Natural killer cell (primary cell): ENCODE data around the gene NLGN3. TPM values are rescaled to one million over a fixed set of nuclear protein-coding genes. Genes with fewer than 3 reads are reported as not detected.

ENCODE experiments used
- ATAC-seq, 3 donors: fragments of 150-1000 bp in 2 of 3; fragments of 200-7000 bp in 1 of 3; cut with Tn5 transposase; 1 replicate in 1 of 3; 2 replicates in 2 of 3; pipeline ENCODE4 v1.10.0; 2021; ENCODE audit warnings: mild to moderate bottlenecking in 2 of 3, moderate library complexity in 2 of 3
- DNase-seq, 2 donors: peaks; one replicate each; pipeline versions ENCODE4 v3.0.0 to v3.0.0-alpha.2; 2013 to 2021; ENCODE audit warnings: mixed read lengths in 1 of 2
- H3K27ac ChIP-seq: one replicate; pipeline ENCODE4 v1.5.1; 2013; ENCODE audit warnings: mild to moderate bottlenecking, low read length
- H3K27me3 ChIP-seq: one replicate; pipeline ENCODE4 v1.6.1; 2013; ENCODE audit warnings: low read length; ENCODE audit not compliant: control insufficient read depth, insufficient read depth
- H3K36me3 ChIP-seq: one replicate; pipeline ENCODE4 v1.6.1; 2013; ENCODE audit warnings: low read length; ENCODE audit not compliant: control insufficient read depth, insufficient read depth
- H3K4me1 ChIP-seq: one replicate; pipeline ENCODE4 v1.6.1; 2013; ENCODE audit warnings: low read length; ENCODE audit not compliant: control insufficient read depth, insufficient read depth
- H3K4me3 ChIP-seq: one replicate; pipeline ENCODE4 v1.5.1; 2013; ENCODE audit warnings: low read length
- H3K9me3 ChIP-seq: one replicate; pipeline ENCODE4 v1.6.1; 2013; ENCODE audit warnings: low read length; ENCODE audit not compliant: control insufficient read depth, insufficient read depth
- H3K27ac Mint-ChIP-seq, 2 donors: one replicate each; pipeline ENCODE4 v1.8.0; 2022; ENCODE audit warnings: mild to moderate bottlenecking in 2 of 2, mixed read lengths in 2 of 2, moderate library complexity in 1 of 2
- H3K27me3 Mint-ChIP-seq, 2 donors: one replicate each; pipeline ENCODE4 v1.8.0; 2022; ENCODE audit warnings: low read depth in 2 of 2, mixed read lengths in 2 of 2
- H3K36me3 Mint-ChIP-seq: one replicate; pipeline ENCODE4 v1.8.0; 2022; ENCODE audit warnings: mixed read lengths
- H3K4me1 Mint-ChIP-seq, 2 donors: one replicate each; pipeline ENCODE4 v1.8.0; 2022; ENCODE audit warnings: mixed read lengths in 2 of 2
- H3K4me3 Mint-ChIP-seq: one replicate; pipeline ENCODE4 v1.8.0; 2022; ENCODE audit warnings: mild to moderate bottlenecking, moderate library complexity, mixed read lengths
- H3K9me3 Mint-ChIP-seq, 2 donors: one replicate each; pipeline ENCODE4 v1.8.0; 2022; ENCODE audit warnings: mixed read lengths in 2 of 2
- WGBS: methylation state at CpG from one replicate; pipeline ENCODE4 v1.1.7; 2013; ENCODE audit warnings: missing lambda C conversion rate; ENCODE audit not compliant: insufficient coverage; 5-methylcytosine and 5-hydroxymethylcytosine counted together
- intact Hi-C: fragments of 100-400 bp; cut with micrococcal nuclease; formaldehyde crosslinking; loops from one replicate; pipeline ENCODE4 v1.14.2; 2022
- total RNA-seq, 4 donors: library from RNA; stranded (reverse); fragments of 120-200 nt in 1 of 4; gene quantifications; one replicate each; pipeline versions ENCODE4 v1.2.3 to v1.2.4, GENCODE V29; 2013 to 2022
- TF ChIP-seq, protein P1 (sequence below): fragments of 200-600 bp; IDR thresholded peaks from one replicate; pipeline ENCODE4 v1.8.0; 2022; ENCODE audit warnings: antibody characterized with exemption

NLGN3 gene
- total RNA-seq, 3 donors from 2014 or later (not counting 1 experiment from before 2014, with no cell fraction given) = 4.0 to 4.3 (median 4.0) TPM

DNA sequence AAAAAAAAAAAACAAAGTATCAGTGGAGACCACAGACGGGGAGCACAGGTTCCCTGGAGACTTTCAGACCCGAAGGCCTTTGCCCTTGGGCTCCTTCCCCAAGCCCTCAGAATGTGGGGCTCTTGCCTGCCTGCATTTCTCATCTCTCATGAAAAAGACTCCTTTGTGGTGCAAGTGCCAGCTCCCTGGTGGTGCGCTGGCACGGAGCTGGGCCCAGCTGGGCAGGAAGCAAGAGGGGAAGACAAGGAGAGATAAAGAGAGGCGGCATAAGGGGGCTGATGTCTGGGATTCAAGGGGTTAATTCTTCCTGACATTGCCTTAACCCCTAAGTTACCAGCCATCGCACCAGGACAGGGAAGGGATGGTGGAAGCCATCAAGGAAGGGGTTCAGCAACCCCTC lies 21.8 kb downstream of the NLGN3 start:
- H3K4me3 Mint-ChIP-seq = no peak overlapping the region
- H3K27me3 Mint-ChIP-seq = no peaks in the 10 kb centered on the region
- H3K36me3 Mint-ChIP-seq = no peaks in the 10 kb centered on the region
- intact Hi-C loops = no loop called here
- no peak overlapping the region for H3K27ac Mint-ChIP-seq
- H3K4me1 Mint-ChIP-seq = peaks cover 2 to 3% of the 10 kb centered on the region in 2 donors
- TF ChIP-seq, protein P1, sequence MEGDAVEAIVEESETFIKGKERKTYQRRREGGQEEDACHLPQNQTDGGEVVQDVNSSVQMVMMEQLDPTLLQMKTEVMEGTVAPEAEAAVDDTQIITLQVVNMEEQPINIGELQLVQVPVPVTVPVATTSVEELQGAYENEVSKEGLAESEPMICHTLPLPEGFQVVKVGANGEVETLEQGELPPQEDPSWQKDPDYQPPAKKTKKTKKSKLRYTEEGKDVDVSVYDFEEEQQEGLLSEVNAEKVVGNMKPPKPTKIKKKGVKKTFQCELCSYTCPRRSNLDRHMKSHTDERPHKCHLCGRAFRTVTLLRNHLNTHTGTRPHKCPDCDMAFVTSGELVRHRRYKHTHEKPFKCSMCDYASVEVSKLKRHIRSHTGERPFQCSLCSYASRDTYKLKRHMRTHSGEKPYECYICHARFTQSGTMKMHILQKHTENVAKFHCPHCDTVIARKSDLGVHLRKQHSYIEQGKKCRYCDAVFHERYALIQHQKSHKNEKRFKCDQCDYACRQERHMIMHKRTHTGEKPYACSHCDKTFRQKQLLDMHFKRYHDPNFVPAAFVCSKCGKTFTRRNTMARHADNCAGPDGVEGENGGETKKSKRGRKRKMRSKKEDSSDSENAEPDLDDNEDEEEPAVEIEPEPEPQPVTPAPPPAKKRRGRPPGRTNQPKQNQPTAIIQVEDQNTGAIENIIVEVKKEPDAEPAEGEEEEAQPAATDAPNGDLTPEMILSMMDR = no peak
- no peaks in the 10 kb centered on the region for H3K9me3 Mint-ChIP-seq
- no peak overlapping the region for H3K4me3 ChIP-seq
- H3K27ac ChIP-seq = no peak overlapping the region
- DNase-seq (no peak), ATAC-seq (no peak)
- H3K9me3 ChIP-seq = no peaks in the 10 kb centered on the region
- H3K27me3 ChIP-seq = no peaks in the 10 kb centered on the region
- no peaks in the 10 kb centered on the region for H3K4me1 ChIP-seq
- 82% methylated on average over 4 of the region's 6 CpGs for WGBS
- H3K36me3 ChIP-seq = no peaks in the 10 kb centered on the region

DNA sequence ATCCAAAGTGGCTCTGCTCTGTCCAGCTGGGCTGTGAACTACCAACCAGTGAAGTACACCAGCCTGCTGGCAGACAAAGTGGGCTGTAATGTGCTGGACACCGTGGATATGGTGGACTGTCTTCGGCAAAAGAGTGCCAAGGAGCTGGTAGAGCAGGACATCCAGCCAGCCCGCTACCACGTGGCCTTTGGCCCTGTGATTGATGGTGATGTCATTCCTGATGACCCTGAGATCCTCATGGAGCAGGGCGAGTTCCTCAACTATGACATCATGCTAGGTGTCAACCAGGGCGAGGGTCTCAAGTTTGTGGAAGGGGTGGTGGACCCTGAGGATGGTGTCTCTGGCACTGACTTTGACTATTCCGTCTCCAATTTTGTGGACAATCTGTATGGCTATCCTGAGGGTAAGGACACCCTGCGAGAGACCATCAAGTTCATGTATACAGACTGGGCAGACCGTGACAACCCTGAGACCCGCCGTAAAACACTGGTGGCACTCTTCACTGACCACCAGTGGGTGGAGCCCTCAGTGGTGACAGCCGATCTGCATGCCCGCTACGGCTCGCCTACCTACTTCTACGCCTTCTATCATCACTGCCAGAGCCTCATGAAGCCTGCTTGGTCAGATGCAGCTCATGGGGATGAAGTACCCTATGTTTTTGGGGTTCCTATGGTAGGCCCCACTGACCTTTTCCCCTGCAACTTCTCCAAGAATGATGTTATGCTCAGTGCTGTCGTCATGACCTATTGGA lies 22.6 kb downstream of the NLGN3 start:
- no peak overlapping the region for H3K27ac Mint-ChIP-seq
- Histone ChIP-seq H3K4me3 (no peak overlapping the region), H3K27me3 (no peaks in the 10 kb centered on the region), H3K4me1 (no peaks in the 10 kb centered on the region), H3K27ac (no peak overlapping the region), H3K9me3 (no peaks in the 10 kb centered on the region), H3K36me3 (no peaks in the 10 kb centered on the region)
- H3K27me3 Mint-ChIP-seq = no peaks in the 10 kb centered on the region
- H3K9me3 Mint-ChIP-seq = no peaks in the 10 kb centered on the region
- intact Hi-C loops = no loop called here
- DNase-seq (no peak), ATAC-seq (no peak)
- H3K4me1 Mint-ChIP-seq = peaks cover 5 to 6% of the 10 kb centered on the region in 2 donors
- H3K4me3 Mint-ChIP-seq = no peak overlapping the region
- TF ChIP-seq, protein P1 = no peak
- no peaks in the 10 kb centered on the region for H3K36me3 Mint-ChIP-seq
- over 99% methylated on average over 15 of the region's 17 CpGs for WGBS

DNA sequence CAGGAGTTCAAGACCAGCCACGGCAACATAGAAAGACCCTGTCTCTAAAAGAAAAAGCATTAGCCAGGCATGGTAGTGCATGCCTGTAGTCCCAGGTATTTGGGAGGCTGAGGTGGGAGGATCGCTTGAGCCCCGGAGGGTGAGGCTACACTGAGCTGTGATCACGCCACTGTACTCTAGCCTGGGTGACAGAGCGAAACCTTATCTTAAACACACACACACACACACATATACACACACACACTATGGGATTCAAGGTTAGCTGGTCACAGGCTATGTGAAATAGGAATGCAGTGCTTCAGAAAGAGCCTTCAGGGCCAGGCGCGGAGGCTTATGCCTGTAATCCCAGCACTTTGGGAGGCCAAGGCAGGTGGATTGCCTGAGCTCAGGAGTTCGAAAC lies 23.5 kb downstream of the NLGN3 start:
- Mint-ChIP-seq H3K4me1 (peaks cover 5 to 6% of the 10 kb centered on the region in 2 donors), H3K27me3 (no peaks in the 10 kb centered on the region), H3K4me3 (no peak overlapping the region), H3K36me3 (no peaks in the 10 kb centered on the region), H3K9me3 (no peaks in the 10 kb centered on the region), H3K27ac (no peak overlapping the region)
- no peaks in the 10 kb centered on the region for H3K9me3 ChIP-seq
- TF ChIP-seq, protein P1 = no peak
- no peak overlapping the region for H3K27ac ChIP-seq
- intact Hi-C loops = no loop called here
- ATAC-seq = no peak
- no peak for DNase-seq
- no peaks in the 10 kb centered on the region for H3K36me3 ChIP-seq
- WGBS = 96% methylated on average over 4 of the region's 8 CpGs
- H3K4me1 ChIP-seq = no peaks in the 10 kb centered on the region
- no peak overlapping the region for H3K4me3 ChIP-seq
- no peaks in the 10 kb centered on the region for H3K27me3 ChIP-seq

DNA sequence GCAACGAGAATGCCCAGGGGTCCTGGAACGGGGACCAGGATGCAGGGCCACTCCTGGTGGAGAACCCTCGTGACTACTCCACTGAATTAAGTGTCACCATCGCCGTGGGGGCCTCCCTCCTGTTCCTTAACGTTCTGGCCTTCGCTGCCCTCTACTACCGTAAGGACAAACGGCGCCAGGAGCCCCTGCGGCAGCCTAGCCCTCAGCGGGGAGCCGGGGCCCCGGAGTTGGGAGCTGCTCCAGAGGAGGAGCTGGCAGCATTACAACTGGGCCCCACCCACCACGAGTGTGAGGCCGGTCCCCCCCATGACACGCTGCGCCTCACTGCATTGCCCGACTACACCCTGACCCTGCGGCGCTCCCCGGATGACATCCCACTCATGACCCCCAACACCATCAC lies 24.9 kb downstream of the NLGN3 start:
- Mint-ChIP-seq H3K4me1 (peaks cover 5 to 6% of the 10 kb centered on the region in 2 donors), H3K36me3 (no peaks in the 10 kb centered on the region), H3K9me3 (no peaks in the 10 kb centered on the region), H3K27me3 (no peaks in the 10 kb centered on the region), H3K27ac (no peak overlapping the region), H3K4me3 (no peak overlapping the region)
- H3K9me3 ChIP-seq = no peaks in the 10 kb centered on the region
- no peak overlapping the region for H3K4me3 ChIP-seq
- DNase-seq (no peak), ATAC-seq (no peak)
- TF ChIP-seq, protein P1 = no peak
- no peak overlapping the region for H3K27ac ChIP-seq
- H3K36me3 ChIP-seq = no peaks in the 10 kb centered on the region
- WGBS = 95% methylated on average over 22 of the region's 22 CpGs
- H3K27me3 ChIP-seq = no peaks in the 10 kb centered on the region
- H3K4me1 ChIP-seq = no peaks in the 10 kb centered on the region
- intact Hi-C loops = no loop called here
